ENCODE measurements around the gene WDR20. TPM values are rescaled to one million over a fixed set of nuclear protein-coding genes. Genes with fewer than 3 reads are reported as not detected.

The WDR20 gene
- total RNA-seq, 1 donor, result 15.6 TPM

GRCh38 chr14:102189874-102190273 is 50.2 kb downstream of the WDR20 start:
- Histone ChIP-seq H4K20me1 (ENCODE audit: insufficient read depth, low read length) (peaks cover 23% of the 10 kb centered on the region), H3K79me2 (ENCODE audit: insufficient read depth, low read length) (peaks cover 89% of the 10 kb centered on the region)

GRCh38 chr14:102192840-102193502 is 53.3 kb downstream of the WDR20 start:
- H3K27ac ChIP-seq (ENCODE audit: low read depth, low read length), result no peak overlapping the region
- H3K27me3 ChIP-seq (ENCODE audit: insufficient read depth, low read length), result no peaks in the 10 kb centered on the region
- H3K4me2 ChIP-seq (ENCODE audit: insufficient read depth, low read length), result no peak overlapping the region
- no peak for DNase-seq (ENCODE audit: insufficient read length, low spot score, missing footprints)
- peaks cover 14% of the 10 kb centered on the region for H3K4me1 ChIP-seq (ENCODE audit: insufficient read depth, low read length)
- no peak for TF ChIP-seq CTCF (IDR thresholded peaks at IDR 0.05; ENCODE audit: extremely low read depth, low read depth, low read length)
- H3K4me3 ChIP-seq (ENCODE audit: insufficient read depth, low read length), result no peak overlapping the region
- no peaks in the 10 kb centered on the region for H3K9me3 ChIP-seq (ENCODE audit: low read depth, low read length)
- no peak overlapping the region for H2AFZ ChIP-seq (ENCODE audit: low read length)
- peaks cover 89% of the 10 kb centered on the region for H3K79me2 ChIP-seq (ENCODE audit: insufficient read depth, low read length)
- peaks cover 10% of the 10 kb centered on the region for H3K36me3 ChIP-seq (ENCODE audit: insufficient read depth, low read length)
- H4K20me1 ChIP-seq (ENCODE audit: insufficient read depth, low read length), result peaks cover 25% of the 10 kb centered on the region

More at GRCh38 chr14:102189874-102190273, 50.2 kb downstream of the WDR20 start:
- Histone ChIP-seq H3K27me3 (ENCODE audit: insufficient read depth, low read length) (no peaks in the 10 kb centered on the region), H3K9me3 (ENCODE audit: low read depth, low read length) (no peaks in the 10 kb centered on the region), H2AFZ (ENCODE audit: low read length) (no peak overlapping the region), H3K4me2 (ENCODE audit: insufficient read depth, low read length) (no peak overlapping the region), H3K4me3 (ENCODE audit: insufficient read depth, low read length) (no peak overlapping the region), H3K27ac (ENCODE audit: low read depth, low read length) (no peak overlapping the region), H3K4me1 (ENCODE audit: insufficient read depth, low read length) (peaks cover 20% of the 10 kb centered on the region), H3K36me3 (ENCODE audit: insufficient read depth, low read length) (peaks cover 1% of the 10 kb centered on the region)
- DNase-seq (ENCODE audit: insufficient read length, low spot score, missing footprints), result no peak
- TF ChIP-seq CTCF (IDR thresholded peaks at IDR 0.05; ENCODE audit: extremely low read depth, low read depth, low read length), result no peak

- H3K79me2 ChIP-seq (ENCODE audit: insufficient read depth, low read length), result peaks cover 88% of the 10 kb centered on the region
- no peak for TF ChIP-seq CTCF (IDR thresholded peaks at IDR 0.05; ENCODE audit: extremely low read depth, low read depth, low read length)
Measured at GRCh38 chr14:102194856-102195255, 55.2 kb downstream of the WDR20 start.

GRCh38 chr14:102195446-102195845 is 55.7 kb downstream of the WDR20 start:
- Histone ChIP-seq H3K79me2 (ENCODE audit: insufficient read depth, low read length) (peaks cover 86% of the 10 kb centered on the region), H3K27me3 (ENCODE audit: insufficient read depth, low read length) (no peaks in the 10 kb centered on the region), H3K36me3 (ENCODE audit: insufficient read depth, low read length) (peaks cover 22% of the 10 kb centered on the region), H2AFZ (ENCODE audit: low read length) (no peak overlapping the region), H3K27ac (ENCODE audit: low read depth, low read length) (no peak overlapping the region), H3K9me3 (ENCODE audit: low read depth, low read length) (no peaks in the 10 kb centered on the region), H3K4me1 (ENCODE audit: insufficient read depth, low read length) (peaks cover 7% of the 10 kb centered on the region), H3K4me2 (ENCODE audit: insufficient read depth, low read length) (no peak overlapping the region), H4K20me1 (ENCODE audit: insufficient read depth, low read length) (peaks cover 23% of the 10 kb centered on the region), H3K4me3 (ENCODE audit: insufficient read depth, low read length) (no peak overlapping the region)
- DNase-seq (ENCODE audit: insufficient read length, low spot score, missing footprints), result no peak
- TF ChIP-seq CTCF (IDR thresholded peaks at IDR 0.05; ENCODE audit: extremely low read depth, low read depth, low read length), result no peak

More at GRCh38 chr14:102194856-102195255, 55.2 kb downstream of the WDR20 start:
- no peak overlapping the region for H2AFZ ChIP-seq (ENCODE audit: low read length)
- no peak overlapping the region for H3K4me2 ChIP-seq (ENCODE audit: insufficient read depth, low read length)
- H3K9me3 ChIP-seq (ENCODE audit: low read depth, low read length), result no peaks in the 10 kb centered on the region
- no peak overlapping the region for H3K27ac ChIP-seq (ENCODE audit: low read depth, low read length)
- no peaks in the 10 kb centered on the region for H3K27me3 ChIP-seq (ENCODE audit: insufficient read depth, low read length)
- H3K36me3 ChIP-seq (ENCODE audit: insufficient read depth, low read length), result peaks cover 18% of the 10 kb centered on the region
- DNase-seq (ENCODE audit: insufficient read length, low spot score, missing footprints), result no peak
- H4K20me1 ChIP-seq (ENCODE audit: insufficient read depth, low read length), result peaks cover 23% of the 10 kb centered on the region
- H3K4me3 ChIP-seq (ENCODE audit: insufficient read depth, low read length), result no peak overlapping the region
- peaks cover 7% of the 10 kb centered on the region for H3K4me1 ChIP-seq (ENCODE audit: insufficient read depth, low read length)

Data from osteoblast (primary cell).